Measurements from ENCODE around the gene VSIG10L2. TPM values are rescaled to one million over a fixed set of nuclear protein-coding genes. Genes with fewer than 3 reads are reported as not detected.

VSIG10L2 gene
- total RNA-seq, 1 experiment from 2014 or later: not detected

DNA sequence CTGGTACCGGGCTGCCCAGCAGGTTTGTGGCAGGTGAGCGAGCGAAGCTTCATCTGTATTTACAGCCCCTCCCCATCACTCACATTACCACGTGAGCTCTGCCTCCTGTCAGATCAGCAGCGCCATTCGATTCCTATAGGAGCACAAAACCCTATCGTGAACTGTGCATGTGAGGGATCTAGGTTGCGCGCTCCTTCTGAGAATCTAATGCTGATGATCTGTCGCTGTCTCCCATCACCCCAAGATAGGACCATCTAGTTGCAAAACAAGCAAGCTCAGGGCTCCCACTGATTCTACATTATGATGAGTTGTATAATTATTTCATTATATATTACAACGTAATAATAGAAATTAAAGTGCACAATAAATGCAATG lies 15.8 kb upstream of the VSIG10L2 start:
- H3K9me3 Mint-ChIP-seq: no peaks in the 10 kb centered on the region; a peak in 1 of 5 replicates
- H4K5ac ChIP-seq (ENCODE audit: insufficient read length, low read depth, low read length): no peak overlapping the region
- no peak overlapping the region for H2BK15ac ChIP-seq (ENCODE audit: low read depth, low read length)
- H2AK5ac ChIP-seq (ENCODE audit: insufficient read length, low read length): no peak overlapping the region
- H3K4me3 Mint-ChIP-seq: no peak overlapping the region
- TF ChIP-seq, protein P1, sequence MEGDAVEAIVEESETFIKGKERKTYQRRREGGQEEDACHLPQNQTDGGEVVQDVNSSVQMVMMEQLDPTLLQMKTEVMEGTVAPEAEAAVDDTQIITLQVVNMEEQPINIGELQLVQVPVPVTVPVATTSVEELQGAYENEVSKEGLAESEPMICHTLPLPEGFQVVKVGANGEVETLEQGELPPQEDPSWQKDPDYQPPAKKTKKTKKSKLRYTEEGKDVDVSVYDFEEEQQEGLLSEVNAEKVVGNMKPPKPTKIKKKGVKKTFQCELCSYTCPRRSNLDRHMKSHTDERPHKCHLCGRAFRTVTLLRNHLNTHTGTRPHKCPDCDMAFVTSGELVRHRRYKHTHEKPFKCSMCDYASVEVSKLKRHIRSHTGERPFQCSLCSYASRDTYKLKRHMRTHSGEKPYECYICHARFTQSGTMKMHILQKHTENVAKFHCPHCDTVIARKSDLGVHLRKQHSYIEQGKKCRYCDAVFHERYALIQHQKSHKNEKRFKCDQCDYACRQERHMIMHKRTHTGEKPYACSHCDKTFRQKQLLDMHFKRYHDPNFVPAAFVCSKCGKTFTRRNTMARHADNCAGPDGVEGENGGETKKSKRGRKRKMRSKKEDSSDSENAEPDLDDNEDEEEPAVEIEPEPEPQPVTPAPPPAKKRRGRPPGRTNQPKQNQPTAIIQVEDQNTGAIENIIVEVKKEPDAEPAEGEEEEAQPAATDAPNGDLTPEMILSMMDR (conservative IDR thresholded peaks at IDR 0.05): no peak
- no peak overlapping the region for H3K14ac ChIP-seq (ENCODE audit: insufficient read depth, low read length)
- no peak overlapping the region for H2BK12ac ChIP-seq (ENCODE audit: insufficient read length, low read depth, low read length)
- WGBS (ENCODE audit: extremely low coverage, insufficient read length, low lambda C conversion rate): no CpG with 5 or more reads among the region's 11 CpGs
- no peak overlapping the region for H2BK120ac ChIP-seq (ENCODE audit: low read depth, low read length, poor library complexity, severe bottlenecking)
- H3K79me2 ChIP-seq (ENCODE audit: insufficient read depth, low read length): no peaks in the 10 kb centered on the region
- no peak overlapping the region for H4K8ac ChIP-seq (replicated peaks; ENCODE audit: insufficient read length, low read depth, low read length)
- no peak overlapping the region for H2BK20ac ChIP-seq (ENCODE audit: low read depth, low read length, poor library complexity, severe bottlenecking)
- no peaks in the 10 kb centered on the region for H3K27me3 ChIP-seq (ENCODE audit: insufficient read depth, low read length)
- H3K9ac ChIP-seq (ENCODE audit: extremely low read depth, insufficient read length, low read length): no peak overlapping the region
- no peak overlapping the region for H3K18ac ChIP-seq (ENCODE audit: insufficient read length, low read depth, low read length)
- peaks cover 10% of the 10 kb centered on the region for H3K27me3 Mint-ChIP-seq (ENCODE audit: low read depth)
- H3T11ph ChIP-seq (ENCODE audit: low read length): no peak overlapping the region
- no peaks in the 10 kb centered on the region for H3K79me1 ChIP-seq (ENCODE audit: insufficient read depth, low read depth, low read length, poor library complexity, severe bottlenecking)
- no peak overlapping the region for H3K4me2 ChIP-seq (ENCODE audit: insufficient read depth, insufficient read length, low read length)
- H3K4me1 ChIP-seq (ENCODE audit: insufficient read depth, low read length): peaks cover 6% of the 10 kb centered on the region; the same call in 1 of the 2 replicates
- H3K9me3 ChIP-seq (ENCODE audit: control insufficient read depth, low read depth, low read length): no peaks in the 10 kb centered on the region
- no peak overlapping the region for H2BK5ac ChIP-seq (ENCODE audit: insufficient read length, low read length)
- H4K91ac ChIP-seq (ENCODE audit: insufficient read length, low read depth, low read length): no peak overlapping the region
- no peak overlapping the region for H2AFZ ChIP-seq (ENCODE audit: low read length)
- H3K23ac ChIP-seq (ENCODE audit: insufficient read length, low read depth, low read length): no peak overlapping the region
- no peak overlapping the region for H3K56ac ChIP-seq (ENCODE audit: insufficient read length, low read depth, low read length)
- H3K4ac ChIP-seq (ENCODE audit: low read depth, low read length): no peak overlapping the region
- DNase-seq: no peak
- no peak overlapping the region for H3K27ac Mint-ChIP-seq
- H3K27ac ChIP-seq (ENCODE audit: insufficient read length, low read depth, low read length): no peak overlapping the region
- no peaks in the 10 kb centered on the region for H3K36me3 Mint-ChIP-seq (ENCODE audit: insufficient read depth in 1 of 3, low read depth in 3 of 3)
- H3K4me1 Mint-ChIP-seq: peaks cover 31 to 46% of the 10 kb centered on the region in 2 experiments
- no peaks in the 10 kb centered on the region for H4K20me1 ChIP-seq (ENCODE audit: control insufficient read depth, insufficient read depth, insufficient read length)
- no peaks in the 10 kb centered on the region for H3K23me2 ChIP-seq (ENCODE audit: insufficient read length, low read depth, low read length, poor library complexity, severe bottlenecking)

All from H9 (cell line).